GM12801 (cell line): ENCODE data around the gene IGF2R.

Source experiments
- CTCF ChIP-seq: IDR thresholded peaks from one replicate; pipeline ENCODE4 v1.5.1; 2011; ENCODE audit warnings: control low read depth; ENCODE audit not compliant: insufficient read length; ENCODE audit errors: extremely low read depth

The IGF2R gene

GRCh38 chr6:160160450-160160849 is 191.6 kb downstream of the IGF2R start:
- TF ChIP-seq CTCF: no peak
